GM12878 (cell line): ENCODE measurements around the gene ARHGEF7. TPM values are rescaled to one million over a fixed set of nuclear protein-coding genes. Genes with fewer than 3 reads are reported as not detected.

ENCODE experiments used
- ATAC-seq: fragments of 200-7000 bp; cut with Tn5 transposase; 3 replicates; pipeline ENCODE4 v1.9.1; 2020; ENCODE audit warnings: mild to moderate bottlenecking, moderate library complexity
- BruUV-seq: library from RNA; stranded (reverse); fragments of 400-500 nt; replicated peaks from 2 replicates; lab custom pipeline; 2021; lab: Mats Ljungman, UMichigan
- CTCF ChIA-PET: fragments of 300-600 bp; sonication (Branson Sonifier 250); formaldehyde crosslinking; extraction: SDS; loops from one replicate; lab custom pipeline; 2021; ENCODE audit warnings: inconsistent platforms; lab: Yijun Ruan, JAX
- POLR2A ChIA-PET: fragments of 350-600 bp; formaldehyde crosslinking; extraction: SDS; loops from one replicate; lab custom pipeline; 2021; ENCODE audit warnings: inconsistent platforms; lab: Charles Lee
- RAD21 ChIA-PET: fragments of 300-600 bp; sonication (Branson Sonifier 250); formaldehyde crosslinking; loops from one replicate; lab custom pipeline; 2023; ENCODE audit warnings: antibody characterized with exemption; ENCODE audit not compliant: unreplicated experiment; lab: Charles Lee
- SMC1A ChIA-PET: fragments of 300-600 bp; sonication (Branson Sonifier 250); formaldehyde crosslinking; loops from one replicate; lab custom pipeline; 2023; ENCODE audit not compliant: unreplicated experiment, uncharacterized antibody; lab: Charles Lee
- DNase-seq: peaks from one replicate; pipeline ENCODE4 v3.0.0-alpha.2; 2011; ENCODE audit warnings: low read depth, low spot score
- FAIRE-seq: peaks from 3 replicates; lab custom pipeline; 2011; peaks lifted over from hg19 to GRCh38; lab: Jason Lieb, UNC
- H2AFZ ChIP-seq: 2 replicates; pipeline ENCODE4 v1.6.0; 2011; ENCODE audit warnings: low read depth, low read length, control low read depth; ENCODE audit not compliant: control insufficient read depth
- H3K27ac ChIP-seq: 2 replicates; pipeline ENCODE4 v1.5.1; 2011; ENCODE audit warnings: control low read depth; ENCODE audit not compliant: control insufficient read depth, insufficient read depth
- H3K27me3 ChIP-seq, 2 experiments: replicated peaks in 1 of 2; 2 replicates each; pipeline versions ENCODE4 v1.6.0 to v1.6.1; 2011; ENCODE audit warnings: low read length in 1 of 2; ENCODE audit not compliant: control insufficient read depth in 2 of 2, insufficient read depth in 2 of 2
- H3K36me3 ChIP-seq, 2 experiments: 2 replicates each; pipeline ENCODE4 v1.5.1; 2011; ENCODE audit warnings: low read length in 1 of 2; ENCODE audit not compliant: control insufficient read depth in 2 of 2, insufficient read depth in 2 of 2
- H3K4me1 ChIP-seq: 2 replicates; pipeline ENCODE4 v1.6.1; 2011; ENCODE audit warnings: mild to moderate bottlenecking, low read length, moderate library complexity, mixed read lengths; ENCODE audit not compliant: control insufficient read depth, insufficient read depth
- H3K4me2 ChIP-seq: 2 replicates; pipeline ENCODE4 v1.6.0; 2011; ENCODE audit warnings: control low read depth; ENCODE audit not compliant: control insufficient read depth, insufficient read depth
- H3K4me3 ChIP-seq: fragments of 200-600 bp; sonication (generic); 2 replicates; pipeline ENCODE4 v1.5.1; 2016
- H3K79me2 ChIP-seq: 2 replicates; pipeline ENCODE4 v1.6.0; 2011; ENCODE audit warnings: low read length; ENCODE audit not compliant: control insufficient read depth, insufficient read depth
- H3K9ac ChIP-seq: 2 replicates; pipeline ENCODE4 v1.8.0; 2011; ENCODE audit warnings: low read length, control low read depth, mixed read lengths; ENCODE audit not compliant: control insufficient read depth, insufficient read depth
- H3K9me3 ChIP-seq: replicated peaks from 3 replicates; pipeline ENCODE4 v1.5.1; 2011; ENCODE audit warnings: mild to moderate bottlenecking, low read length; ENCODE audit not compliant: control insufficient read depth, insufficient read depth
- H4K20me1 ChIP-seq: 2 replicates; pipeline ENCODE4 v1.6.0; 2011; ENCODE audit not compliant: control insufficient read depth, insufficient read depth
- CHD4 ChIP-seq: fragments of 200-600 bp; sonication (generic); IDR thresholded peaks from 2 replicates; pipeline ENCODE4 v1.6.1; 2016; ENCODE audit warnings: mild to moderate bottlenecking
- EGR1 ChIP-seq, 2 experiments: IDR thresholded peaks; 1 replicate in 1 of 2; 2 replicates in 1 of 2; pipeline ENCODE4 v1.6.1; 2011 to 2012; ENCODE audit warnings: low read depth in 2 of 2, low read length in 2 of 2, borderline replicate concordance in 1 of 2, mild to moderate bottlenecking in 1 of 2, moderate library complexity in 1 of 2
- ETV6 ChIP-seq, 2 experiments: fragments of 450-650 bp in 1 of 2; IDR thresholded peaks in 1 of 2; conservative IDR thresholded peaks in 1 of 2; 2 replicates each; pipeline ENCODE4 v1.6.1; 2014; ENCODE audit warnings: antibody characterized with exemption in 1 of 2, borderline replicate concordance in 1 of 2, low read depth in 1 of 2, mild to moderate bottlenecking in 1 of 2, moderate library complexity in 1 of 2
- HDGF ChIP-seq: fragments of 450-650 bp; IDR thresholded peaks from 2 replicates; pipeline ENCODE4 v1.6.1; 2016; ENCODE audit warnings: antibody characterized with exemption
- IRF4 ChIP-seq: IDR thresholded peaks from 2 replicates; pipeline ENCODE4 v1.6.1; 2011; ENCODE audit warnings: low read depth, low read length
- PML ChIP-seq: IDR thresholded peaks from 2 replicates; pipeline ENCODE4 v1.6.1; 2012; ENCODE audit warnings: low read length, inconsistent platforms
- POU2F2 ChIP-seq: IDR thresholded peaks from 3 replicates; pipeline ENCODE4 v1.6.1; 2011; ENCODE audit warnings: low read depth, mild to moderate bottlenecking, low read length, borderline replicate concordance
- SMARCA5 ChIP-seq: fragments of 450-650 bp; IDR thresholded peaks from 2 replicates; pipeline ENCODE4 v1.6.1; 2017; ENCODE audit warnings: mild to moderate bottlenecking
- SP1 ChIP-seq: IDR thresholded peaks from one replicate; pipeline ENCODE4 v1.6.1; 2011; ENCODE audit warnings: low read depth, low read length
- TCF3 ChIP-seq: IDR thresholded peaks from 2 replicates; pipeline ENCODE4 v1.6.1; 2012; ENCODE audit warnings: low read depth, mild to moderate bottlenecking, low read length, borderline replicate concordance; ENCODE audit not compliant: insufficient read depth
- YBX1 ChIP-seq: fragments of 450-650 bp; IDR thresholded peaks from 2 replicates; pipeline ENCODE4 v1.6.1; 2016; ENCODE audit warnings: antibody characterized with exemption
- ZNF217 ChIP-seq: fragments of 450-650 bp; IDR thresholded peaks from 2 replicates; pipeline ENCODE4 v1.6.1; 2017; ENCODE audit warnings: antibody characterized with exemption, mild to moderate bottlenecking
- WGBS: methylation state at CpG from one replicate; pipeline ENCODE4 v1.1.6; 2016; ENCODE audit warnings: low lambda C conversion rate; ENCODE audit not compliant: insufficient replicate concordance, insufficient coverage; ENCODE audit errors: missing lambda C conversion rate; 5-methylcytosine and 5-hydroxymethylcytosine counted together
- in situ Hi-C: fragments of 300-500 bp; cut with MboI; formaldehyde crosslinking; loops from 9 replicates; pipeline ENCODE4 v1.14.3; 2018; ENCODE audit warnings: mixed read lengths
- intact Hi-C: fragments of 100-400 bp; cut with micrococcal nuclease; formaldehyde crosslinking; loops from one replicate; pipeline ENCODE4 v1.14.2; 2022; ENCODE audit not compliant: unreplicated experiment
- polyA plus RNA-seq, 11 experiments: library from polyadenylated mRNA; depleted of rRNA in 4 of 11; unstranded in 6 of 11; stranded (reverse) in 5 of 11; fragments of >200 nt; fragmentation: Nextera tagmentation in 4 of 11; fragmentation: Illumina TruSeq in 1 of 11; extraction: Ambion mirVana in 4 of 11; extraction: Trizol in 1 of 11; gene quantifications; 1 replicate in 1 of 11; 2 replicates in 10 of 11; pipeline versions ENCODE4 v1.2.1 to v1.2.3, GENCODE V29; 2011 to 2016; ENCODE audit warnings: inconsistent platforms in 2 of 11, missing spikeins in 2 of 11, low read depth in 1 of 11
- total RNA-seq, 4 experiments: library from RNA; depleted of rRNA in 3 of 4; stranded (reverse); fragments of >200 nt in 3 of 4; fragmentation: Illumina TruSeq in 1 of 4; extraction: Trizol in 1 of 4; gene quantifications; 2 replicates each; pipeline versions ENCODE4 v1.2.1 to v1.2.3, GENCODE V29; 2013 to 2021
- TF ChIP-seq, protein P1 (sequence below): IDR thresholded peaks from 2 replicates; pipeline ENCODE4 v1.6.1; 2012; ENCODE audit warnings: low read depth, low read length, improper control_type of control experiment
- TF ChIP-seq, protein P2 (sequence below): fragments of 450-650 bp; formaldehyde crosslinking; IDR thresholded peaks from 2 replicates; pipeline ENCODE4 v1.4.0; 2020; ENCODE audit warnings: mild to moderate bottlenecking, moderate library complexity
- TF ChIP-seq, protein P3 (sequence below): fragments of 450-650 bp; IDR thresholded peaks from 2 replicates; pipeline ENCODE4 v1.6.1; 2018; ENCODE audit warnings: borderline replicate concordance, mild to moderate bottlenecking; ENCODE audit not compliant: partially characterized antibody

Gene ARHGEF7
- total and polyA plus RNA-seq, 10 of the 15 experiments (the other 5 are each of a cell fraction or from before 2014, with no cell fraction given): 4.7 to 65.5 (median 36.6) TPM

DNA sequence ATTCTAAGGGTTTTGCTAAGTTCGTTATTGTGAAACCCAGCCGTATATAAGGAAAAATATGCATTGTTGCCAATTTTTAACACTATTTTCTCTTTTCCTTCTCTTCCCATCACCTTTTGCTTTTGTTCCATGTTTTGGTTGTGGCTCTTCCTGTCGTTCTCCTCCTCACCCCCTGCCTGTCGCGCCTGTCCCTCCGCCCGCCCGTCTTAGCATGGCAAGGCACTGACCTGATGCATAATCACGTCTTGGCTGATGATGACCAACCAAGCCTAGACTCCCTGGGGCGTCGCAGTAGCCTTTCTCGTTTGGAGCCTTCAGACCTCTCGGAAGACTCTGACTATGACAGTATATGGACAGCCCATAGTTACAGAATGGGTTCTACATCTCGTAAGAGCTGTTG, 176.8 kb downstream of the ARHGEF7 start (continued):
- TF ChIP-seq TCF3 (no peak), IRF4 (no peak), ZNF217 (no peak), CHD4 (no peak)
- TF ChIP-seq, protein P1, sequence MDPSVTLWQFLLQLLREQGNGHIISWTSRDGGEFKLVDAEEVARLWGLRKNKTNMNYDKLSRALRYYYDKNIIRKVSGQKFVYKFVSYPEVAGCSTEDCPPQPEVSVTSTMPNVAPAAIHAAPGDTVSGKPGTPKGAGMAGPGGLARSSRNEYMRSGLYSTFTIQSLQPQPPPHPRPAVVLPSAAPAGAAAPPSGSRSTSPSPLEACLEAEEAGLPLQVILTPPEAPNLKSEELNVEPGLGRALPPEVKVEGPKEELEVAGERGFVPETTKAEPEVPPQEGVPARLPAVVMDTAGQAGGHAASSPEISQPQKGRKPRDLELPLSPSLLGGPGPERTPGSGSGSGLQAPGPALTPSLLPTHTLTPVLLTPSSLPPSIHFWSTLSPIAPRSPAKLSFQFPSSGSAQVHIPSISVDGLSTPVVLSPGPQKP: no peak
- TF ChIP-seq, protein P2, sequence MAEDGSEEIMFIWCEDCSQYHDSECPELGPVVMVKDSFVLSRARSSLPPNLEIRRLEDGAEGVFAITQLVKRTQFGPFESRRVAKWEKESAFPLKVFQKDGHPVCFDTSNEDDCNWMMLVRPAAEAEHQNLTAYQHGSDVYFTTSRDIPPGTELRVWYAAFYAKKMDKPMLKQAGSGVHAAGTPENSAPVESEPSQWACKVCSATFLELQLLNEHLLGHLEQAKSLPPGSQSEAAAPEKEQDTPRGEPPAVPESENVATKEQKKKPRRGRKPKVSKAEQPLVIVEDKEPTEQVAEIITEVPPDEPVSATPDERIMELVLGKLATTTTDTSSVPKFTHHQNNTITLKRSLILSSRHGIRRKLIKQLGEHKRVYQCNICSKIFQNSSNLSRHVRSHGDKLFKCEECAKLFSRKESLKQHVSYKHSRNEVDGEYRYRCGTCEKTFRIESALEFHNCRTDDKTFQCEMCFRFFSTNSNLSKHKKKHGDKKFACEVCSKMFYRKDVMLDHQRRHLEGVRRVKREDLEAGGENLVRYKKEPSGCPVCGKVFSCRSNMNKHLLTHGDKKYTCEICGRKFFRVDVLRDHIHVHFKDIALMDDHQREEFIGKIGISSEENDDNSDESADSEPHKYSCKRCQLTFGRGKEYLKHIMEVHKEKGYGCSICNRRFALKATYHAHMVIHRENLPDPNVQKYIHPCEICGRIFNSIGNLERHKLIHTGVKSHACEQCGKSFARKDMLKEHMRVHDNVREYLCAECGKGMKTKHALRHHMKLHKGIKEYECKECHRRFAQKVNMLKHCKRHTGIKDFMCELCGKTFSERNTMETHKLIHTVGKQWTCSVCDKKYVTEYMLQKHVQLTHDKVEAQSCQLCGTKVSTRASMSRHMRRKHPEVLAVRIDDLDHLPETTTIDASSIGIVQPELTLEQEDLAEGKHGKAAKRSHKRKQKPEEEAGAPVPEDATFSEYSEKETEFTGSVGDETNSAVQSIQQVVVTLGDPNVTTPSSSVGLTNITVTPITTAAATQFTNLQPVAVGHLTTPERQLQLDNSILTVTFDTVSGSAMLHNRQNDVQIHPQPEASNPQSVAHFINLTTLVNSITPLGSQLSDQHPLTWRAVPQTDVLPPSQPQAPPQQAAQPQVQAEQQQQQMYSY (CRISPR knock-in tag): no peak

DNA sequence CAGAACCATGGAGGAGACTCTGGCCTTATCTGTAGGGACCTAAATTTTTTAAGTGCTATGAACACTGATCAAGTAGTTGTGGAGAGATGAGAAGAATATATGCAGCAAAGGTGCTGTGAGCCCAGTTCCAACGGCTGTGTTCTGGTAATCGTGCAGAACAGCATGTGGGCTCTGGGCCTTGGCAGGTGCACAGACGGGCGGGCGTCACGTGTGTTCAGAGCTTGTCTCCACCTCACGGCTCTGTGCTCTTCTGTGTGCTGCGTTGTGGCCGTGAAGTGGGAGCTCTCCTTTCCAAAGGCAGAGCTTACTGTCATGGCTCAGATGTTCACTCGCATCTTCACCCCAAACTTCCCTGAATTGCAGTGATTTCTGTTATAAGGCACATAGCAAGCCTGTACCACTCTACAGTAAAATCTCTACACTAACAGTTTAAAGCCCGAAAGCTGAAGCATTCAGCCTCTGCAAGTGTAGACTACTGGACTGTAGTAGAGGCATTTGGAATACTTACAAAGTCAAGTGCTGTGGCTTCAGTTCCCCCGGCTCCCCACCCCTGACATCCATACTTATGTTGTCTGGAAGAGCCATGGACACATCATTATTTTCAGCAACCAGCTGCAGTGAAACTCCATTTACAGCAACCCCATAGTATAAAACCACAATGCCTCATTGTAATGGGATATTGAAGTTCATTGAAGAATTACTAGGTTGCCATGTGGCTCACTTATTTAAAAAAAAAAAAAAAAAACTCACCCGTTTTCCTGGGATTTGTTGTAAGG, 177.8 kb downstream of the ARHGEF7 start:
- intact Hi-C loops (no loop called here), in situ Hi-C loops (no loop called here)
- POLR2A ChIA-PET: no interaction called here
- no peaks in the 10 kb centered on the region for H3K27me3 ChIP-seq
- RAD21 ChIA-PET: no interaction called here
- no peak overlapping the region for H3K4me2 ChIP-seq
- SMC1A ChIA-PET: interaction anchor here (1.0 to 1.4 kb wide), 2 partner anchors 78 to 225 kb away, joined by 3 to 4 read pairs; no protein-coding TSS in a partner anchor
- DNase-seq (no peak), FAIRE-seq (no peak), ATAC-seq (no peak)
- no peak overlapping the region for H2AFZ ChIP-seq
- no peaks in the 10 kb centered on the region; the same call in 1 of the 2 replicates for H4K20me1 ChIP-seq
- H3K9ac ChIP-seq: no peak overlapping the region
- H3K9me3 ChIP-seq: no peaks in the 10 kb centered on the region
- peaks cover 7% of the 10 kb centered on the region for H3K4me1 ChIP-seq
- 97% methylated on average over 13 of the region's 13 CpGs for WGBS
- H3K36me3 ChIP-seq: peaks cover 7 to 41% of the 10 kb centered on the region in 2 experiments
- CTCF ChIA-PET: interaction anchor here (0.6 kb wide), 1 partner anchor 92 kb away, joined by 3 read pairs; no protein-coding TSS in a partner anchor
- no peak overlapping the region for H3K27ac ChIP-seq
- H3K4me3 ChIP-seq: no peak overlapping the region
- no TSS peak for BruUV-seq
- no peaks in the 10 kb centered on the region for H3K79me2 ChIP-seq
- TF ChIP-seq, protein P3, sequence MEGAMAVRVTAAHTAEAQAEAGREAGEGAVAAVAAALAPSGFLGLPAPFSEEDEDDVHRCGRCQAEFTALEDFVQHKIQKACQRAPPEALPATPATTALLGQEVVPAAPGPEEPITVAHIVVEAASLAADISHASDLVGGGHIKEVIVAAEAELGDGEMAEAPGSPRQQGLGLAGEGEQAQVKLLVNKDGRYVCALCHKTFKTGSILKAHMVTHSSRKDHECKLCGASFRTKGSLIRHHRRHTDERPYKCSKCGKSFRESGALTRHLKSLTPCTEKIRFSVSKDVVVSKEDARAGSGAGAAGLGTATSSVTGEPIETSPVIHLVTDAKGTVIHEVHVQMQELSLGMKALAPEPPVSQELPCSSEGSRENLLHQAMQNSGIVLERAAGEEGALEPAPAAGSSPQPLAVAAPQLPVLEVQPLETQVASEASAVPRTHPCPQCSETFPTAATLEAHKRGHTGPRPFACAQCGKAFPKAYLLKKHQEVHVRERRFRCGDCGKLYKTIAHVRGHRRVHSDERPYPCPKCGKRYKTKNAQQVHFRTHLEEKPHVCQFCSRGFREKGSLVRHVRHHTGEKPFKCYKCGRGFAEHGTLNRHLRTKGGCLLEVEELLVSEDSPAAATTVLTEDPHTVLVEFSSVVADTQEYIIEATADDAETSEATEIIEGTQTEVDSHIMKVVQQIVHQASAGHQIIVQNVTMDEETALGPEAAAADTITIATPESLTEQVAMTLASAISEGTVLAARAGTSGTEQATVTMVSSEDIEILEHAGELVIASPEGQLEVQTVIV: no peak
- TF ChIP-seq PML: no peak
- no peak for TF ChIP-seq YBX1
- TF ChIP-seq SP1: no peak
- TF ChIP-seq IRF4: no peak
- no peak for TF ChIP-seq HDGF
- no peak for TF ChIP-seq POU2F2
- no peak for TF ChIP-seq EGR1 (IDR thresholded peaks at IDR 0.05; ENCODE audit: borderline replicate concordance in 1 of 2, low read depth in 2 of 2, low read length in 2 of 2)
- TF ChIP-seq ETV6 (conservative IDR thresholded peaks at IDR 0.05 in 1 of 2, IDR thresholded peaks at IDR 0.05 in 1 of 2; ENCODE audit: borderline replicate concordance in 1 of 2, low read depth in 1 of 2): no peak
- TF ChIP-seq SMARCA5: no peak
